GM12878 (cell line): ENCODE results near the gene SIX1. TPM values are rescaled to one million over a fixed set of nuclear protein-coding genes. Genes with fewer than 3 reads are reported as not detected.

Experiments used
- ATAC-seq: fragments of 200-7000 bp; cut with Tn5 transposase; 3 replicates; pipeline ENCODE4 v1.9.1; 2020; ENCODE audit warnings: mild to moderate bottlenecking, moderate library complexity
- BruUV-seq: library from RNA; stranded (reverse); fragments of 400-500 nt; replicated peaks from 2 replicates; lab custom pipeline; 2021; lab: Mats Ljungman, UMichigan
- CTCF ChIA-PET: fragments of 300-600 bp; sonication (Branson Sonifier 250); formaldehyde crosslinking; extraction: SDS; loops from one replicate; lab custom pipeline; 2021; ENCODE audit warnings: inconsistent platforms; lab: Yijun Ruan, JAX
- POLR2A ChIA-PET: fragments of 350-600 bp; formaldehyde crosslinking; extraction: SDS; loops from one replicate; lab custom pipeline; 2021; ENCODE audit warnings: inconsistent platforms; lab: Charles Lee
- RAD21 ChIA-PET: fragments of 300-600 bp; sonication (Branson Sonifier 250); formaldehyde crosslinking; loops from one replicate; lab custom pipeline; 2023; ENCODE audit warnings: antibody characterized with exemption; ENCODE audit not compliant: unreplicated experiment; lab: Charles Lee
- SMC1A ChIA-PET: fragments of 300-600 bp; sonication (Branson Sonifier 250); formaldehyde crosslinking; loops from one replicate; lab custom pipeline; 2023; ENCODE audit not compliant: unreplicated experiment, uncharacterized antibody; lab: Charles Lee
- DNase-seq: peaks from one replicate; pipeline ENCODE4 v3.0.0-alpha.2; 2011; ENCODE audit warnings: low read depth, low spot score
- FAIRE-seq: peaks from 3 replicates; lab custom pipeline; 2011; peaks lifted over from hg19 to GRCh38; lab: Jason Lieb, UNC
- H2AFZ ChIP-seq: 2 replicates; pipeline ENCODE4 v1.6.0; 2011; ENCODE audit warnings: low read depth, low read length, control low read depth; ENCODE audit not compliant: control insufficient read depth
- H3K27ac ChIP-seq: 2 replicates; pipeline ENCODE4 v1.5.1; 2011; ENCODE audit warnings: control low read depth; ENCODE audit not compliant: control insufficient read depth, insufficient read depth
- H3K27me3 ChIP-seq, 2 experiments: replicated peaks in 1 of 2; 2 replicates each; pipeline versions ENCODE4 v1.6.0 to v1.6.1; 2011; ENCODE audit warnings: low read length in 1 of 2; ENCODE audit not compliant: control insufficient read depth in 2 of 2, insufficient read depth in 2 of 2
- H3K36me3 ChIP-seq, 2 experiments: 2 replicates each; pipeline ENCODE4 v1.5.1; 2011; ENCODE audit warnings: low read length in 1 of 2; ENCODE audit not compliant: control insufficient read depth in 2 of 2, insufficient read depth in 2 of 2
- H3K4me1 ChIP-seq: 2 replicates; pipeline ENCODE4 v1.6.1; 2011; ENCODE audit warnings: mild to moderate bottlenecking, low read length, moderate library complexity, mixed read lengths; ENCODE audit not compliant: control insufficient read depth, insufficient read depth
- H3K4me2 ChIP-seq: 2 replicates; pipeline ENCODE4 v1.6.0; 2011; ENCODE audit warnings: control low read depth; ENCODE audit not compliant: control insufficient read depth, insufficient read depth
- H3K4me3 ChIP-seq: fragments of 200-600 bp; sonication (generic); 2 replicates; pipeline ENCODE4 v1.5.1; 2016
- H3K79me2 ChIP-seq: 2 replicates; pipeline ENCODE4 v1.6.0; 2011; ENCODE audit warnings: low read length; ENCODE audit not compliant: control insufficient read depth, insufficient read depth
- H3K9ac ChIP-seq: 2 replicates; pipeline ENCODE4 v1.8.0; 2011; ENCODE audit warnings: low read length, control low read depth, mixed read lengths; ENCODE audit not compliant: control insufficient read depth, insufficient read depth
- H3K9me3 ChIP-seq: replicated peaks from 3 replicates; pipeline ENCODE4 v1.5.1; 2011; ENCODE audit warnings: mild to moderate bottlenecking, low read length; ENCODE audit not compliant: control insufficient read depth, insufficient read depth
- H4K20me1 ChIP-seq: 2 replicates; pipeline ENCODE4 v1.6.0; 2011; ENCODE audit not compliant: control insufficient read depth, insufficient read depth
- WGBS: methylation state at CpG from one replicate; pipeline ENCODE4 v1.1.6; 2016; ENCODE audit warnings: low lambda C conversion rate; ENCODE audit not compliant: insufficient replicate concordance, insufficient coverage; ENCODE audit errors: missing lambda C conversion rate; 5-methylcytosine and 5-hydroxymethylcytosine counted together
- in situ Hi-C: fragments of 300-500 bp; cut with MboI; formaldehyde crosslinking; loops from 9 replicates; pipeline ENCODE4 v1.14.3; 2018; ENCODE audit warnings: mixed read lengths
- intact Hi-C: fragments of 100-400 bp; cut with micrococcal nuclease; formaldehyde crosslinking; loops from one replicate; pipeline ENCODE4 v1.14.2; 2022; ENCODE audit not compliant: unreplicated experiment
- polyA plus RNA-seq, 11 experiments: library from polyadenylated mRNA; depleted of rRNA in 4 of 11; unstranded in 6 of 11; stranded (reverse) in 5 of 11; fragments of >200 nt; fragmentation: Nextera tagmentation in 4 of 11; fragmentation: Illumina TruSeq in 1 of 11; extraction: Ambion mirVana in 4 of 11; extraction: Trizol in 1 of 11; gene quantifications; 1 replicate in 1 of 11; 2 replicates in 10 of 11; pipeline versions ENCODE4 v1.2.1 to v1.2.3, GENCODE V29; 2011 to 2016; ENCODE audit warnings: inconsistent platforms in 2 of 11, missing spikeins in 2 of 11, low read depth in 1 of 11
- total RNA-seq, 4 experiments: library from RNA; depleted of rRNA in 3 of 4; stranded (reverse); fragments of >200 nt in 3 of 4; fragmentation: Illumina TruSeq in 1 of 4; extraction: Trizol in 1 of 4; gene quantifications; 2 replicates each; pipeline versions ENCODE4 v1.2.1 to v1.2.3, GENCODE V29; 2013 to 2021
- TF ChIP-seq, protein P1 (sequence below): fragments of 450-650 bp; formaldehyde crosslinking; IDR thresholded peaks from 2 replicates; pipeline ENCODE4 v1.4.0; 2020; ENCODE audit warnings: mild to moderate bottlenecking, moderate library complexity

SIX1 gene
- total and polyA plus RNA-seq, 10 of the 15 experiments (the other 5 are each of a cell fraction or from before 2014, with no cell fraction given) = 0.03 to 0.06 (median 0.05) TPM; not detected in 5

DNA sequence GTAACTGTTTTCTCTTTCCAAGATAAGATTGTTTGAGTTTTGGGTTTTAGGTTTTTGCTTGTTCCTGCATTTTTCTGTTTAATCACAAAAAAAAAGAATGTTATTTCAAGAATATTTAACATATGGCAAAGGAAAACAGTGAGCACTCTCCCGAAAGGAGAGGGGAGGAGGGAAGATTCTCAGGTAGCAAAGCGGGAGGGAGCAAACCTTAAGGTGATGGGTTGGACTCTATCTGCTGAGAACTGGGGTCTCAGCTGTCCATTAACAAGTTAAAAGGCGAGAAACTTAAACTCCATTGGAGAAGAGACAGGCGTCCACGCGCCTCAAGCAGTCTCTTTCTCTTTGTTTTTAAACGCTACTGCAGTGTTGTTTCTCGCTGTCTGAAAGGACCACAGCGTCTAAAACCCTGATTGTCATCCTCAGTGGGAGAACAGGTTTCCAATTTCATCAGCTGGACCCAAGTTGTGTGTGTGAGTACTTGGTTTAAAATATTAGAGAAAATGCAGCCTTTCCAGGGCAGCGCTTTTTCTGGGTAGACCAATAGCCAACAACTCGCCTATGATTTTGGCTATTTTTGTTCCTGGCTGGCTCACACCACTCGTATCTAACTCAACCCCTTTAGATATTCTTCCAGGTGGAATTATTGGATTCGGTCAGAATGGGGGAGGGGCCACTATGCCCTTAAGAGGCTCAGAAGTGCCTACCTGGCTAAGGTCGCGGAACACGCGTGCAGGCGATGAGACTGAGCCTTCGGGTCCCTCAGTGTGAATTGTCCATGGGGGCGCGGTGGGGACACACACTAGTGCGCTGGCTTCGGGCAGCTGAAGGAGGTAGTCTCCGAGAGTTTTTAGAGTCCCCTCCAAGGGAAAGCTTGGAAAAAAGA is 8.2 kb downstream of the SIX1 start:
- ATAC-seq = no peak

More for the DNA sequence above, 8.2 kb downstream of the SIX1 start:
- H3K27me3 ChIP-seq = peaks cover 24 to 34% of the 10 kb centered on the region in 2 experiments
- FAIRE-seq = no peak
- 55% methylated on average over 24 of the region's 24 CpGs for WGBS
- no peak overlapping the region for H3K4me2 ChIP-seq
- DNase-seq = no peak
- no peaks in the 10 kb centered on the region for H3K79me2 ChIP-seq
- no peak overlapping the region for H2AFZ ChIP-seq
- H4K20me1 ChIP-seq = peaks cover 2% of the 10 kb centered on the region; the same call in 1 of the 2 replicates
- TF ChIP-seq, protein P1, sequence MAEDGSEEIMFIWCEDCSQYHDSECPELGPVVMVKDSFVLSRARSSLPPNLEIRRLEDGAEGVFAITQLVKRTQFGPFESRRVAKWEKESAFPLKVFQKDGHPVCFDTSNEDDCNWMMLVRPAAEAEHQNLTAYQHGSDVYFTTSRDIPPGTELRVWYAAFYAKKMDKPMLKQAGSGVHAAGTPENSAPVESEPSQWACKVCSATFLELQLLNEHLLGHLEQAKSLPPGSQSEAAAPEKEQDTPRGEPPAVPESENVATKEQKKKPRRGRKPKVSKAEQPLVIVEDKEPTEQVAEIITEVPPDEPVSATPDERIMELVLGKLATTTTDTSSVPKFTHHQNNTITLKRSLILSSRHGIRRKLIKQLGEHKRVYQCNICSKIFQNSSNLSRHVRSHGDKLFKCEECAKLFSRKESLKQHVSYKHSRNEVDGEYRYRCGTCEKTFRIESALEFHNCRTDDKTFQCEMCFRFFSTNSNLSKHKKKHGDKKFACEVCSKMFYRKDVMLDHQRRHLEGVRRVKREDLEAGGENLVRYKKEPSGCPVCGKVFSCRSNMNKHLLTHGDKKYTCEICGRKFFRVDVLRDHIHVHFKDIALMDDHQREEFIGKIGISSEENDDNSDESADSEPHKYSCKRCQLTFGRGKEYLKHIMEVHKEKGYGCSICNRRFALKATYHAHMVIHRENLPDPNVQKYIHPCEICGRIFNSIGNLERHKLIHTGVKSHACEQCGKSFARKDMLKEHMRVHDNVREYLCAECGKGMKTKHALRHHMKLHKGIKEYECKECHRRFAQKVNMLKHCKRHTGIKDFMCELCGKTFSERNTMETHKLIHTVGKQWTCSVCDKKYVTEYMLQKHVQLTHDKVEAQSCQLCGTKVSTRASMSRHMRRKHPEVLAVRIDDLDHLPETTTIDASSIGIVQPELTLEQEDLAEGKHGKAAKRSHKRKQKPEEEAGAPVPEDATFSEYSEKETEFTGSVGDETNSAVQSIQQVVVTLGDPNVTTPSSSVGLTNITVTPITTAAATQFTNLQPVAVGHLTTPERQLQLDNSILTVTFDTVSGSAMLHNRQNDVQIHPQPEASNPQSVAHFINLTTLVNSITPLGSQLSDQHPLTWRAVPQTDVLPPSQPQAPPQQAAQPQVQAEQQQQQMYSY (CRISPR knock-in tag) = no peak
- H3K9ac ChIP-seq = no peak overlapping the region
- CTCF ChIA-PET = interaction anchor here (0.7 to 1.1 kb wide), 2 partner anchors 385 to 677 kb away, joined by 3 read pairs; no protein-coding TSS in a partner anchor
- H3K36me3 ChIP-seq = no peaks in the 10 kb centered on the region
- in situ Hi-C loops = loop anchor here (25.0 kb wide), 1 partner anchor 1171 kb away; the partner anchor contains the start of gene SYT16
- H3K4me3 ChIP-seq = no peak overlapping the region
- H3K9me3 ChIP-seq = no peaks in the 10 kb centered on the region; the same call in 1 of the 3 replicates
- H3K27ac ChIP-seq = no peak overlapping the region
- BruUV-seq = no TSS peak
- POLR2A ChIA-PET = no interaction called here
- intact Hi-C loops = no loop called here
- RAD21 ChIA-PET = no interaction called here
- SMC1A ChIA-PET = no interaction called here
- no peaks in the 10 kb centered on the region for H3K4me1 ChIP-seq
